Stimulated activated naive CD4-positive, alpha-beta T cell treated with Interleukin-2 at 50 U/mL for 16 hours (primary cell): ENCODE measurements around the gene LILRB2.
"Not testable (repeated sequence)": the region's sequence is repeated elsewhere in the genome, so short reads cannot be mapped to it uniquely, and the experiment has no call there.

Experiments
- DNase-seq: peaks from one replicate; lab custom pipeline; 2025; lab: John Stamatoyannopoulos, UW

The LILRB2 gene

GRCh38 chr19:54305141-54305540 lies 24.2 kb upstream of the LILRB2 start:
- no peak for DNase-seq

- DNase-seq = no peak
These were observed 21.3 kb upstream of the LILRB2 start for GRCh38 chr19:54302257-54302656.

- no peak for DNase-seq
These were observed 18.6 kb upstream of the LILRB2 start for GRCh38 chr19:54299515-54299914.

GRCh38 chr19:54299126-54299498 lies 18.2 kb upstream of the LILRB2 start:
- no peak for DNase-seq

GRCh38 chr19:54298357-54299125 lies 17.6 kb upstream of the LILRB2 start:
- no peak for DNase-seq

- DNase-seq = no peak
These were observed 16.9 kb upstream of the LILRB2 start for GRCh38 chr19:54297759-54298305.

GRCh38 chr19:54294539-54294938 lies 13.6 kb upstream of the LILRB2 start:
- no peak for DNase-seq

GRCh38 chr19:54289160-54289559 lies 8.2 kb upstream of the LILRB2 start:
- DNase-seq = not testable (repeated sequence)

- DNase-seq = no peak
These were observed 6.5 kb upstream of the LILRB2 start for GRCh38 chr19:54287456-54287855.

- DNase-seq = not testable (repeated sequence)
These were observed 5.4 kb upstream of the LILRB2 start for GRCh38 chr19:54286283-54286682.

GRCh38 chr19:54285427-54286056 lies 4.6 kb upstream of the LILRB2 start:
- DNase-seq = not testable (repeated sequence)

- DNase-seq = no peak
These were observed 2.0 kb upstream of the LILRB2 start for GRCh38 chr19:54282686-54283470.

- not testable (repeated sequence) for DNase-seq
These were observed 792 bp upstream of the LILRB2 start for GRCh38 chr19:54281729-54282075.

GRCh38 chr19:54280441-54280840 lies 469 bp downstream of the LILRB2 start:
- not testable (repeated sequence) for DNase-seq

GRCh38 chr19:54280025-54280424 lies 885 bp downstream of the LILRB2 start:
- not testable (repeated sequence) for DNase-seq

- no peak for DNase-seq
These were observed 1.4 kb downstream of the LILRB2 start for GRCh38 chr19:54279406-54279962.

GRCh38 chr19:54278571-54279195 lies 2.2 kb downstream of the LILRB2 start:
- not testable (repeated sequence) for DNase-seq

GRCh38 chr19:54278056-54278455 lies 2.9 kb downstream of the LILRB2 start:
- DNase-seq = not testable (repeated sequence)

- DNase-seq = not testable (repeated sequence)
These were observed 3.7 kb downstream of the LILRB2 start for GRCh38 chr19:54277111-54277615.

GRCh38 chr19:54275951-54276350 lies 5.0 kb downstream of the LILRB2 start:
- no peak for DNase-seq

- not testable (repeated sequence) for DNase-seq
These were observed 6.4 kb downstream of the LILRB2 start for GRCh38 chr19:54274516-54274915.

GRCh38 chr19:54273821-54274220 lies 7.1 kb downstream of the LILRB2 start:
- no peak for DNase-seq
